H1 (cell line): ENCODE data around the gene FKBP5. TPM values are rescaled to one million over a fixed set of nuclear protein-coding genes. Genes with fewer than 3 reads are reported as not detected.

Experiments used
- CTCF ChIA-PET: fragments of 300-600 bp; sonication (Branson Sonifier 250); formaldehyde crosslinking; loops from one replicate; lab custom pipeline; 2021; ENCODE audit not compliant: partially characterized antibody; lab: Charles Lee
- POLR2A ChIA-PET: fragments of 300-600 bp; sonication (Branson Sonifier 250); formaldehyde crosslinking; loops from one replicate; lab custom pipeline; 2021; ENCODE audit warnings: inconsistent platforms; ENCODE audit not compliant: partially characterized antibody; lab: Charles Lee
- DNase-seq, 2 experiments: peaks; one replicate each; pipeline versions ENCODE4 v3.0.0 to v3.0.0-alpha.2; 2010 to 2022; ENCODE audit warnings: low spot score in 2 of 2, low read depth in 1 of 2, mixed read lengths in 1 of 2
- FAIRE-seq: peaks from 2 replicates; lab custom pipeline; 2011; peaks lifted over from hg19 to GRCh38; lab: Jason Lieb, UNC
- H2AFZ ChIP-seq: 2 replicates; pipeline ENCODE4 v1.8.1; 2012; ENCODE audit warnings: low read length, inconsistent platforms
- H2AK5ac ChIP-seq: 2 replicates; pipeline ENCODE4 v1.6.1; 2013; ENCODE audit warnings: low read depth, low read length
- H2BK120ac ChIP-seq: replicated peaks from 2 replicates; pipeline ENCODE3; 2013; ENCODE audit warnings: low read depth, low read length, inconsistent platforms
- H2BK12ac ChIP-seq: 2 replicates; pipeline ENCODE4 v1.6.1; 2013; ENCODE audit warnings: low read depth, low read length
- H2BK15ac ChIP-seq: 2 replicates; pipeline ENCODE4 v1.6.1; 2013; ENCODE audit warnings: low read length
- H2BK20ac ChIP-seq: 2 replicates; pipeline ENCODE4 v1.6.1; 2013; ENCODE audit warnings: low read length
- H2BK5ac ChIP-seq: 2 replicates; pipeline ENCODE4 v1.6.1; 2013; ENCODE audit warnings: low read depth, low read length
- H3K14ac ChIP-seq: 2 replicates; pipeline ENCODE4 v1.6.1; 2013; ENCODE audit warnings: inconsistent platforms; ENCODE audit not compliant: insufficient read length
- H3K18ac ChIP-seq: 2 replicates; pipeline ENCODE4 v1.6.1; 2013; ENCODE audit warnings: low read length; ENCODE audit errors: extremely low read depth
- H3K23ac ChIP-seq: 2 replicates; pipeline ENCODE4 v1.6.1; 2013; ENCODE audit warnings: inconsistent platforms; ENCODE audit not compliant: insufficient read length
- H3K23me2 ChIP-seq: 2 replicates; pipeline ENCODE4 v1.6.1; 2013; ENCODE audit warnings: low read depth, low read length
- H3K27ac ChIP-seq: 2 replicates; pipeline ENCODE4 v1.6.1; 2011; ENCODE audit warnings: low read depth, low read length, inconsistent platforms
- H3K27me3 ChIP-seq, 4 experiments: replicated peaks in 1 of 4; 1 replicate in 1 of 4; 2 replicates in 3 of 4; pipeline versions ENCODE4 v1.6.1 to v1.8.1; 2011 to 2013; ENCODE audit warnings: low read length in 3 of 4, mild to moderate bottlenecking in 3 of 4, inconsistent platforms in 2 of 4, mixed read lengths in 2 of 4, moderate library complexity in 1 of 4; ENCODE audit not compliant: control insufficient read depth in 3 of 4, insufficient read depth in 3 of 4; ENCODE audit errors: extremely low read depth in 1 of 4
- H3K36me3 ChIP-seq, 4 experiments: 2 replicates each; pipeline versions ENCODE4 v1.6.1 to v1.8.1; 2011 to 2013; ENCODE audit warnings: mild to moderate bottlenecking in 4 of 4, low read length in 3 of 4, moderate library complexity in 2 of 4, control low read depth in 1 of 4, inconsistent platforms in 1 of 4; ENCODE audit not compliant: insufficient read depth in 4 of 4, control insufficient read depth in 2 of 4
- H3K4ac ChIP-seq: replicated peaks from 2 replicates; pipeline ENCODE3; 2013; ENCODE audit warnings: low read length, low read depth, mixed read lengths, inconsistent platforms; ENCODE audit not compliant: insufficient read length
- H3K4me1 ChIP-seq, 4 experiments: replicated peaks in 1 of 4; 1 replicate in 1 of 4; 2 replicates in 3 of 4; pipeline versions ENCODE4 v1.6.1 to v1.8.1; 2011 to 2013; ENCODE audit warnings: low read length in 3 of 4, inconsistent platforms in 2 of 4, mixed read lengths in 1 of 4; ENCODE audit not compliant: insufficient read depth in 4 of 4, control insufficient read depth in 3 of 4
- H3K4me2 ChIP-seq, 2 experiments: 2 replicates each; pipeline versions ENCODE4 v1.6.1 to v1.8.1; 2011 to 2013; ENCODE audit warnings: low read depth in 2 of 2, low read length in 2 of 2, control low read depth in 1 of 2, inconsistent platforms in 1 of 2, mild to moderate bottlenecking in 1 of 2; ENCODE audit not compliant: insufficient read depth in 1 of 2
- H3K4me3 ChIP-seq, 4 experiments: fragments of 200-600, 300-600 bp in 1 of 4; sonication (generic), shearing (Covaris generic), sonication (Bioruptor Twin) in 1 of 4; 2 replicates each; pipeline versions ENCODE4 v1.5.1 to v1.8.1; 2011 to 2016; ENCODE audit warnings: low read length in 4 of 4, low read depth in 3 of 4, control low read depth in 2 of 4, inconsistent platforms in 2 of 4, mild to moderate bottlenecking in 2 of 4, mixed read lengths in 1 of 4, moderate library complexity in 1 of 4; ENCODE audit not compliant: insufficient read depth in 2 of 4; ENCODE audit errors: extremely low read depth in 1 of 4
- H3K56ac ChIP-seq: replicated peaks from 2 replicates; pipeline ENCODE3; 2013; ENCODE audit warnings: low read depth, mild to moderate bottlenecking, mixed read lengths, low read length, inconsistent platforms; ENCODE audit not compliant: insufficient read length
- H3K79me1 ChIP-seq: 2 replicates; pipeline ENCODE4 v1.6.1; 2013; ENCODE audit warnings: low read depth, low read length, control low read depth
- H3K79me2 ChIP-seq, 2 experiments: 2 replicates each; pipeline versions ENCODE4 v1.6.1 to v1.8.1; 2012 to 2013; ENCODE audit warnings: low read length in 2 of 2, mild to moderate bottlenecking in 2 of 2, inconsistent platforms in 1 of 2; ENCODE audit not compliant: insufficient read depth in 2 of 2, control insufficient read depth in 1 of 2
- H3K9ac ChIP-seq, 4 experiments: replicated peaks in 1 of 4; 1 replicate in 1 of 4; 2 replicates in 3 of 4; pipeline versions ENCODE4 v1.6.1 to v1.8.1; 2011 to 2013; ENCODE audit warnings: low read depth in 3 of 4, low read length in 3 of 4, control low read depth in 2 of 4, mild to moderate bottlenecking in 2 of 4, moderate library complexity in 2 of 4, inconsistent platforms in 1 of 4; ENCODE audit errors: extremely low read depth in 1 of 4
- H3K9me3 ChIP-seq, 2 experiments: 2 replicates each; pipeline versions ENCODE4 v1.6.1 to v1.8.1; 2012 to 2013; ENCODE audit warnings: mild to moderate bottlenecking in 2 of 2, moderate library complexity in 2 of 2, control low read depth in 1 of 2, inconsistent platforms in 1 of 2, low read depth in 1 of 2, low read length in 1 of 2, mixed read lengths in 1 of 2; ENCODE audit not compliant: insufficient read depth in 2 of 2
- H4K20me1 ChIP-seq, 2 experiments: replicated peaks in 1 of 2; 2 replicates each; pipeline versions ENCODE3 to v1.8.1; 2011 to 2013; ENCODE audit warnings: inconsistent platforms in 2 of 2, low read length in 2 of 2, mild to moderate bottlenecking in 1 of 2; ENCODE audit not compliant: insufficient read depth in 2 of 2, control insufficient read depth in 1 of 2
- H4K5ac ChIP-seq: 2 replicates; pipeline ENCODE4 v1.6.1; 2013; ENCODE audit warnings: low read length, low read depth, mixed read lengths, inconsistent platforms; ENCODE audit not compliant: insufficient read length
- H4K8ac ChIP-seq: 2 replicates; pipeline ENCODE4 v1.8.0; 2013; ENCODE audit warnings: mild to moderate bottlenecking, moderate library complexity, low read length, inconsistent platforms; ENCODE audit not compliant: insufficient read depth; ENCODE audit errors: extremely low read depth
- H4K91ac ChIP-seq: replicated peaks from 2 replicates; pipeline ENCODE3; 2013; ENCODE audit warnings: low read length, mixed read lengths, inconsistent platforms; ENCODE audit not compliant: insufficient read length
- ATF3 ChIP-seq: IDR thresholded peaks from 2 replicates; pipeline ENCODE4 v1.6.1; 2011; ENCODE audit warnings: low read depth, mild to moderate bottlenecking, low read length; ENCODE audit not compliant: insufficient read depth
- CHD2 ChIP-seq: IDR thresholded peaks from 2 replicates; pipeline ENCODE4 v1.6.1; 2012; ENCODE audit warnings: low read length, improper control_type of control experiment
- CREB1 ChIP-seq: IDR thresholded peaks from 2 replicates; pipeline ENCODE4 v1.6.1; 2012; ENCODE audit warnings: inconsistent platforms
- FOSL1 ChIP-seq: IDR thresholded peaks from 2 replicates; pipeline ENCODE4 v1.6.1; 2011; ENCODE audit warnings: mild to moderate bottlenecking, low read depth, low read length, moderate library complexity; ENCODE audit not compliant: insufficient read depth
- NANOG ChIP-seq: IDR thresholded peaks from 2 replicates; pipeline ENCODE4 v1.6.1; 2011; ENCODE audit warnings: low read length, low read depth, mild to moderate bottlenecking, inconsistent platforms; ENCODE audit not compliant: insufficient read depth, poor library complexity, severe bottlenecking
- POU5F1 ChIP-seq: IDR thresholded peaks from 2 replicates; pipeline ENCODE4 v1.6.1; 2011; ENCODE audit warnings: low read depth, mild to moderate bottlenecking, low read length, moderate library complexity
- SP2 ChIP-seq: IDR thresholded peaks from 2 replicates; pipeline ENCODE4 v1.6.1; 2012; ENCODE audit warnings: mild to moderate bottlenecking, low read length, inconsistent platforms
- WGBS, 2 experiments: shearing (Covaris generic) in 1 of 2; methylation state at CpG; one replicate each; pipeline versions ENCODE4 v1.1.6 to v1.1.7; 2013 to 2015; ENCODE audit warnings: low lambda C conversion rate in 2 of 2, mixed read lengths in 2 of 2, inconsistent platforms in 1 of 2, low coverage in 1 of 2, missing lambda C conversion rate in 1 of 2; ENCODE audit not compliant: insufficient replicate concordance in 2 of 2, insufficient coverage in 1 of 2, insufficient read length in 1 of 2; ENCODE audit errors: extremely low coverage in 1 of 2, missing lambda C conversion rate in 1 of 2; 5-methylcytosine and 5-hydroxymethylcytosine counted together
- polyA plus RNA-seq, 7 experiments: library from polyadenylated mRNA; depleted of rRNA in 3 of 7; stranded (reverse) in 5 of 7; unstranded in 2 of 7; fragments of >200 nt in 5 of 7; fragments of 200-250 nt in 2 of 7; gene quantifications; 1 replicate in 5 of 7; 2 replicates in 1 of 7; 4 replicates in 1 of 7; pipeline versions ENCODE4 v1.2.1 to v1.2.3, GENCODE V29; 2011 to 2013; ENCODE audit warnings: missing spikeins in 2 of 7, mixed read lengths in 2 of 7
- total RNA-seq: library from RNA; stranded (reverse); fragmentation: NEBNext Ultra II Directional; extraction: Animal tissue kit (Norgen Biotek cat#: 25700); gene quantifications from 2 replicates; pipeline ENCODE4 v1.2.1, GENCODE V29; 2021
- TF ChIP-seq, protein P1 (sequence below), 3 experiments: IDR thresholded peaks; 1 replicate in 2 of 3; 2 replicates in 1 of 3; pipeline versions ENCODE4 v1.5.1 to v1.6.1; 2011; ENCODE audit warnings: low read length in 3 of 3, mild to moderate bottlenecking in 3 of 3, inconsistent platforms in 2 of 3, low read depth in 1 of 3, moderate library complexity in 1 of 3; ENCODE audit not compliant: insufficient read depth in 1 of 3; ENCODE audit errors: control extremely low read depth in 1 of 3

FKBP5 gene
- total and polyA plus RNA-seq, 2 of the 8 experiments (the other 6 are each of a cell fraction or from before 2014, with no cell fraction given) = 14.3 to 40.4 TPM

DNA sequence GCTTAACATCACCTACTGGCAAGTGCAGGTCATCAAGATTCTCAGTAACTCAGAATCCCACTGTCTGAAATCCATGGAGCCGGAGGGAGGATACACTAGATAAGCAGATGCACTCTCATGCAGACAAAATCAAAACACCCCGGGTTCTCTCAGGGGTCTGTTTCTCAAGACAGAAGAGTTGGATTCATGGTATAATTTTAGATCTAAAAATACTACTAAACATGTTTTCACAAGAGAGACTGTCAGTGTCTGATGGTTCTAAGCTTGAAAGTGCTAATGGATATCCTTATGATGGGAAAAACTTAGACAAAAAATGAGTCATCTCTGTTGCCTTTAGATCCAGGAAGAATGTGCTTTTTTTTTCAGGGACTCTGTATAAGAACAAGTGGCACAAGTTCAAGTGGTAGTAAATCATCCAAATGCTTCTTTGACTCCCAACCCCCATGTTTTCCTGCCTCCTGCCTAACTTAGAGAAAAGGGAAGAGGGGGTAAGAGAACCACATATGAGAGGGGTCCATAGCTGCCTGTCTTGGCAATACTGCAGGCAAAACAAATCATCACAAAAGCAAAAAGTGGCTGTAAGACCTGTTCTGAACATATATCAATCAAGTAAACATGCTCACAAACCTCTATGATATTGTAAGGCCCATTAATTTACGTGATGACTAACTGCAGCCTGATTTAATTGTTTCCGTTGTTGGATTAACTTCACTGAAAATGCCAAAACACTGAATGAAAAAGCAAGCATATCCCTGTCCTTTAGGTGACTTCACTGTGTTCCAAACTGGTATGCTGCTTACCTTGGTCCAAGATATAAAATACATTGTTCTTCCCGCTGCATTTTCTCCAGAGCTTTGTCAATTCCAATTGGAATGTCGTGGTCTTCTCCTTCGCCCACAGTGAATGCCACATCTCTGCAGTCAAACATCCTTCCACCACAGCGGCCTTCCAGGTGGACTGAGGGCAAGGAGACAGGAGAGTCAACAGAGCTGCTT lies 92.0 kb downstream of the FKBP5 start:
- Histone ChIP-seq H3K27me3 (no peaks in the 10 kb centered on the region), H3K9me3 (no peaks in the 10 kb centered on the region), H3K4me1 (peaks cover 0 to 6% (median 2%) of the 10 kb centered on the region in 4 experiments; a peak in 3 of 7 replicates), H3K56ac (no peak overlapping the region), H4K91ac (no peak overlapping the region), H4K5ac (no peak overlapping the region), H3K23me2 (no peaks in the 10 kb centered on the region), H4K20me1 (no peaks in the 10 kb centered on the region), H3K18ac (no peak overlapping the region), H2AFZ (no peak overlapping the region), H3K23ac (no peak overlapping the region), H2BK5ac (no peak overlapping the region), H2BK15ac (no peak overlapping the region), H2BK120ac (no peak overlapping the region), H2BK20ac (no peak overlapping the region), H3K36me3 (peaks cover 0 to 8% (median 0%) of the 10 kb centered on the region in 4 experiments; a peak in 3 of 8 replicates), H3K14ac (no peak overlapping the region), H3K79me1 (no peaks in the 10 kb centered on the region), H3K4me3 (no peak overlapping the region), H3K27ac (no peak overlapping the region), H3K4me2 (no peak overlapping the region), H2BK12ac (no peak overlapping the region), H3K9ac (no peak overlapping the region), H3K4ac (no peak overlapping the region), H4K8ac (no peak overlapping the region), H3K79me2 (no peaks in the 10 kb centered on the region), H2AK5ac (no peak overlapping the region)
- ChIA-PET POLR2A (no interaction called here), CTCF (interaction anchor here (1.2 kb wide), 1 partner anchor 44 kb away, joined by 3 read pairs; no protein-coding TSS in a partner anchor)
- WGBS, 2 experiments = 90% methylated on average over 8 of the region's 8 CpGs; no CpG with 5 or more reads in 1 of the 2 experiments
- no peak for FAIRE-seq
- no peak for DNase-seq
- TF ChIP-seq POU5F1 (no peak), SP2 (no peak), NANOG (no peak), ATF3 (no peak), CREB1 (no peak), FOSL1 (no peak), CHD2 (no peak)
- TF ChIP-seq, protein P1, sequence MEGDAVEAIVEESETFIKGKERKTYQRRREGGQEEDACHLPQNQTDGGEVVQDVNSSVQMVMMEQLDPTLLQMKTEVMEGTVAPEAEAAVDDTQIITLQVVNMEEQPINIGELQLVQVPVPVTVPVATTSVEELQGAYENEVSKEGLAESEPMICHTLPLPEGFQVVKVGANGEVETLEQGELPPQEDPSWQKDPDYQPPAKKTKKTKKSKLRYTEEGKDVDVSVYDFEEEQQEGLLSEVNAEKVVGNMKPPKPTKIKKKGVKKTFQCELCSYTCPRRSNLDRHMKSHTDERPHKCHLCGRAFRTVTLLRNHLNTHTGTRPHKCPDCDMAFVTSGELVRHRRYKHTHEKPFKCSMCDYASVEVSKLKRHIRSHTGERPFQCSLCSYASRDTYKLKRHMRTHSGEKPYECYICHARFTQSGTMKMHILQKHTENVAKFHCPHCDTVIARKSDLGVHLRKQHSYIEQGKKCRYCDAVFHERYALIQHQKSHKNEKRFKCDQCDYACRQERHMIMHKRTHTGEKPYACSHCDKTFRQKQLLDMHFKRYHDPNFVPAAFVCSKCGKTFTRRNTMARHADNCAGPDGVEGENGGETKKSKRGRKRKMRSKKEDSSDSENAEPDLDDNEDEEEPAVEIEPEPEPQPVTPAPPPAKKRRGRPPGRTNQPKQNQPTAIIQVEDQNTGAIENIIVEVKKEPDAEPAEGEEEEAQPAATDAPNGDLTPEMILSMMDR (IDR thresholded peaks at IDR 0.05; ENCODE audit: control extremely low read depth in 1 of 3, insufficient read depth in 1 of 3, low read depth in 1 of 3, low read length in 3 of 3) = no peak
